GM21528 (cell line): ENCODE results near the gene SLC13A5.
A peak's percentile ranks its signal among the peaks of the same experiment; 100 is the strongest.
"Not testable (repeated sequence)": the region's sequence is repeated elsewhere in the genome, so short reads cannot be mapped to it uniquely, and the experiment has no call there.

Experiments
- ATAC-seq: cut with Tn5 transposase; IDR thresholded peaks from one replicate; pipeline ENCODE4 v1.9.1; 2021; ENCODE audit warnings: mild to moderate bottlenecking, moderate library complexity; ENCODE audit not compliant: unreplicated experiment, low FRiP score

Gene SLC13A5

GRCh38 chr17:6667516-6667915, 45.7 kb downstream of the SLC13A5 start:
- ATAC-seq = no peak

- ATAC-seq = no peak
Observed at GRCh38 chr17:6666557-6666956, 46.6 kb downstream of the SLC13A5 start.

GRCh38 chr17:6666077-6666521, 47.1 kb downstream of the SLC13A5 start:
- ATAC-seq = no peak

GRCh38 chr17:6663200-6663599, 50.0 kb downstream of the SLC13A5 start:
- ATAC-seq = not testable (repeated sequence)

GRCh38 chr17:6661464-6661848, 51.7 kb downstream of the SLC13A5 start:
- ATAC-seq = no peak

GRCh38 chr17:6660805-6661463, 52.2 kb downstream of the SLC13A5 start:
- ATAC-seq = peak; percentile 69

- no peak for ATAC-seq
Observed at GRCh38 chr17:6660101-6660500, 53.1 kb downstream of the SLC13A5 start.

GRCh38 chr17:6658411-6658810, 54.8 kb downstream of the SLC13A5 start:
- not testable (repeated sequence) for ATAC-seq

- no peak for ATAC-seq
Observed at GRCh38 chr17:6657633-6658287, 55.4 kb downstream of the SLC13A5 start.

- not testable (repeated sequence) for ATAC-seq
Observed at GRCh38 chr17:6656797-6657632, 56.2 kb downstream of the SLC13A5 start.

- ATAC-seq = not testable (repeated sequence)
Observed at GRCh38 chr17:6655732-6656361, 57.3 kb downstream of the SLC13A5 start.

GRCh38 chr17:6654841-6655731, 58.1 kb downstream of the SLC13A5 start:
- no peak for ATAC-seq

GRCh38 chr17:6651919-6652452, 61.2 kb downstream of the SLC13A5 start:
- ATAC-seq = peak; percentile 9

- ATAC-seq = peak; percentile 81
Observed at GRCh38 chr17:6651354-6651918, 61.7 kb downstream of the SLC13A5 start, which contains the start of the genes C17orf100 and MED31. TSS of gene C17orf100 (plus strand) at chr17:6651762. CDS start at chr17:6651914, 152 bp downstream. TSS of gene MED31 (minus strand) at chr17:6651605. CDS start at chr17:6651528, 77 bp downstream.

GRCh38 chr17:6648181-6648580, 65.0 kb downstream of the SLC13A5 start:
- ATAC-seq = no peak

GRCh38 chr17:6643451-6644125, 69.6 kb downstream of the SLC13A5 start:
- no peak for ATAC-seq

- ATAC-seq = no peak
Observed at GRCh38 chr17:6642592-6642991, 70.6 kb downstream of the SLC13A5 start.

GRCh38 chr17:6641247-6641863, 71.8 kb downstream of the SLC13A5 start:
- peak; percentile 13 for ATAC-seq
